ENCODE measurements around the gene SIGLEC8.
"Not testable (repeated sequence)": the region's sequence is repeated elsewhere in the genome, so short reads cannot be mapped to it uniquely, and the experiment has no call there.

SIGLEC8 gene

DNA sequence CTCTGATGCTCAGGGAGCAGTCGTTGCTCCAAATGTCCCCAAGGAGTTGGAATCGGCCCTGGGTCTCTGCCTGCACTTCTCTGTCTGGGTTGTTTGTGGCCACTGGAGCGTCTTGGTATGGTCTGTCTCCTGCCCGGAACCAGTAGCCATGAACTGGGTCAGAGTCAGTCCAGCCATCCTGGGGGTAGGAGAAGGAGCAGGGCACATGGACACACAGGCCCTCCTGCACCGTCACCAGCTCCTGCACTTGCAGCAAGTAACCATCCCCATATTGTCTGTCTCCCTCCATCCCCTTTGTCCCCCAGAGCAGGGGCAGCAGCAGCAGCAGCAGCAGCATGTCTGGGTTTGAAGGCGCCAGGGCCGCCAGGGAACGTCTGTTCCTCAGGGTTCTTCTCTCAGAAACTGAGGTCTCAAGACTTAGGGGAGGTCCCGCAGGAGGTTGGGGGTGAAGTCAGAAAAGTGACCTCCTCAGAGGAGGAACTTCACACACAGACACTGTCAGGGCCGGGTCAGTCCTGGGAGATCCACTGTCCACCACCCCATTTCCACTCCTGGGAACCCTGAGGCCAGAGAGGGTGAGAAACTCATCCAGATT, at the start of gene SIGLEC8:
SIGLEC8 (minus strand) TSS at position 404 of the 595 bp plus-strand sequence; CDS start at position 337, 67 bp downstream.
- no peak for DNase-seq (ENCODE audit: low read depth in 2 of 2)

DNA sequence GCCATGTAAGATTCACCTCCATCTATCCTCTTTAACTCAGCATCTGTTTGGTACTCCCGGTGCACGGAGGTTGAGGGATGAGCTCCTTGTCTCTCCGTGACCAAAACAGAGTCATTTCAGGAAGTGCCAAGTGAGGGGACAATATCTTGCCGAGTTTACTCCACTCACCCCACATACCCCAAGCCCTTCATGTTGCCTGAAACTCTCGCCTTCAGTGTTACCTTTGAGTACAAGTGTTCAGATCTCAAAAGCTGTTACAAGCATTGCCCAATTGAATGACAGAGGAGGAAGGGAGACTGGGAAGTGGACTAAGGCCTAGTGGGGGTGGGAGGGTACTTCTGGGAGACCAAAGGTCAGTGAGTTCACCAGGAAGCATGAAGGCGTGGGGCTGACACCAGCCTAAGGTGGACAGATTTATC, 49.4 kb upstream of the SIGLEC8 start:
- DNase-seq (ENCODE audit: low read depth in 2 of 2): no peak

DNA sequence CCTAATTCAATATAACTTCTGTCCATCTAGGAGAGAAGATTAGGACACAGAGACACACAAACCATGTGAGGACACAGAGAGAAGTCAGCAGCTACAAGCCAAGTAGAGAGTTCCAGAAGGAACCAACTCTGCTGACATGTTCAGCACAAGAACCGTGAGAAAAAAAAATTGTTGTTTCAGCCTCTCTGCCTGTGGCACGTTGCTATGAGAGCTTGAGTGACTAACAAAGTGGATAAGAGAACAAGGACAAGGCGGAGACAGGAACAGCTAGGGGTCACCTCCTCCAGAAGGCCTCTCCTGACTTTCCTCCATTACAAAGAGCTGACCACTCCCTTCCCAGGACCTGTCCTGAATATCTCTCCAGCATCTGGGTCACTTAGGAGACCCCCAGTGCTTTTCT, 48.9 kb upstream of the SIGLEC8 start:
- no peak for DNase-seq (ENCODE audit: low read depth in 2 of 2)

DNA sequence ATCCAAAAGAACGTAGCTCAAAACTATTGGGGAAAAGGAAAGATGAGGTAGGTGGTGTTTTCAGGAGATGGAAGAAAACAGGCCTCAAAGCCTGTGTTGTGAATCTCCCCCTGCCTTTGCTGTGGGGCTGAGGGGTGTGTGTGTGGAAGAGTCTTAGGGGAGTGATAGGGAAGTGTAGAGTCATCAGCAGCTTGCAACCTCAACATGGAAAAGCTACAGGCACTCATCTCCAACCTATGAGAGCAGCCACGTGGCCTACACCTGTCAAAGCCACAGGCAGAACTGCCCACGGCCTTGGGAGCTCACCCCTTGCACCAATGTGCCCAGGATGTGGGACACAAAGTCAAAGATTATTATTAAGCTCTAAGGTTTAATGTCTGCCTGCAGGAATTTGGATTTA, 47.6 kb upstream of the SIGLEC8 start:
- no peak for DNase-seq (ENCODE audit: low read depth in 2 of 2)

DNA sequence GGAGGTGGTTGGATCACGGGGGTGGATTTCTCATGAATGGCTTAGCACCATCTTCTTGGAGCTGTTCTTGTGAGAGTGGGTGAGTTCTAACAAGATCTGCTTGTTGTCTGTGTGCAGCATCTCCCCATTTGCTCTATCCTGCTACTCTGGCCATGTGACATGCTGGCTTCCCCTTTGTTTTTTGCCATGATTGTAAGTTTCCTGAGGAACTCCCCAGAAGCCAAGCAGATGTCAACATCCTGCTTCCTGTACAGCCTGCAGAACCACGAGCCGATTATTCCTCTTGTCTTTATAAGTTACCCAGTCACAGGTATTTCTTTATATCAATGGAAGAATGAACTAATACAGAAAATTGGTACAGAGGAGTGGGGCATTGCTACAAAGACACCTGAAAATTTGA, 45.6 kb upstream of the SIGLEC8 start:
- no peak for DNase-seq (ENCODE audit: low read depth in 2 of 2)

DNA sequence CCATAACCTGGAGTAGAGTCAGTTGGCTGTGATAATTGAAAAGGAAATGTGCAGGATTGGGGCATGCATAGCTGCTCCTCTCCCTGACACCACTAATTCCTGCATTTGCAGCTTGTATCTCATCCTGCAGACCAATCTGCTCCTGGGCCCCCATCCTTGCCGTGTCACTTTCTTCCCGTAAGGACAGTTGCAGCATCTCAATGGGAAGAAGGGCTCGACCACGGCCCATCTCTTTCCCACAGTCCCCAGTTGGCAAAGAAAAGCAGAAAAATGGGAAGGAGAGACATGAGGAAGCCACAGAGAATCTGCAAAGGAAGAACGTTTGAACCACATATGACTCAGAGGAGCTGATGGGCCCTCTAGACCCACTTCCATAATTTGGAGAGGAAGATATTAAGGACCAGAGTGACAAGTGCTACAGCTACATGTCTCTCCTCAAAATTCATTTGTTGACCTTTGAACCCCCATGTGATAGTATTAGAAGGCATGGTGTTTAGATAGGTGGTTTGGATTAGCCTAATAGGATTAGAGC, 45.1 kb upstream of the SIGLEC8 start:
- DNase-seq (ENCODE audit: low read depth in 2 of 2): no peak

DNA sequence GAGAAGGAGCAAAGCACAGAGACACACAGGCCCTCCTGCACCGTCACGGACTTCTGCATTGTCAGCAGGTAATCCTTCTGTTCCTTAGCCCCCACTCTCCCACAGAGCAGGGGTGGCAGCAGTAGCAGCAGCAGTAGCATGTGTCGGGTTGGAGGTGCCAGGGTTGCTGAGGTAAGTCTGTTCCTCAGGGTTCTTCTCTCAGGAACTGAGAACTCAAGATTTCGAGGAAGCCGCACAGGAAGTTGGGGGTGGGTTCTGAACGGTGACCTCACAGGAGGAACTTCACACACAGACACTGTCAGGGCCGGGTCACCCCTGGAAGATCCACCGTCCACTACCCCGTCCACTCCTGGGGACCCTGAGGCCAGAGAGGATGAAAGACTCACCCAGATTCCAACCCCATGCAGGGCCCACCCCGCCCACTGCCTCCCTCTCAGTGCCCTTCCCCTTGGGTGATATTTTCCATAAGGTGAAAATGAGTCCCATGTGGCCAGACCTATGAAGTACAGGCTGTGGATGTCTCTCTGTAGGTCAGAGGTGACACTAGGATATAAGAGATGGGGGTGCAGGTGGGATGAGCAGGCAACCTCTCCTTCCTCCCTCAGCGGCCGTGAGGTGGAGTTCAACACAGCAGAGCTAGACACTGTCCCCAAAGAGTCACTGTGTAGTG, 43.5 kb upstream of the SIGLEC8 start, which contains the start of gene SIGLEC12:
SIGLEC12 (minus strand) TSS at position 207 of the 670 bp plus-strand sequence; CDS start at position 140, 67 bp downstream.
- DNase-seq (ENCODE audit: low read depth in 2 of 2): no peak

DNA sequence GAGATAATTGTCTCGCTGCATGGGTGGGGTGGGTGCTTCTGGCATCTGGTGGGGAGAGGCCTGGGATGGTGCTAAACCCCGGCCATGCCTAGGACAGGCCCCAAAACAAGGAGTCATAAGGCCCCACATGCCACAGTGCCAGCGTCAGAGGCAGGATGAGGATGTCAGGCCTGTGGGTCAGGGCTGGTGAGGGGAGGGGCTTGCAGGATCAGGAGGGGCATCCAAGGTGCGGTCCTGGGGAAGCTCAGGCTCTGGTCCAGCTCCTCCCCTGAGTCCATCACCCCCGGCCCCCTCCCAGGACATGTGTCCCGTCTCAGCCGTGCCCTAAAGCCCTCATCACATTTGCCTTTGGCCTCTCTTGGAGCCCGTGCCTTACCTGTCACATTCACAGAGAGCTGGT, 42.7 kb upstream of the SIGLEC8 start:
- DNase-seq (ENCODE audit: low read depth in 2 of 2): not testable (repeated sequence)

DNA sequence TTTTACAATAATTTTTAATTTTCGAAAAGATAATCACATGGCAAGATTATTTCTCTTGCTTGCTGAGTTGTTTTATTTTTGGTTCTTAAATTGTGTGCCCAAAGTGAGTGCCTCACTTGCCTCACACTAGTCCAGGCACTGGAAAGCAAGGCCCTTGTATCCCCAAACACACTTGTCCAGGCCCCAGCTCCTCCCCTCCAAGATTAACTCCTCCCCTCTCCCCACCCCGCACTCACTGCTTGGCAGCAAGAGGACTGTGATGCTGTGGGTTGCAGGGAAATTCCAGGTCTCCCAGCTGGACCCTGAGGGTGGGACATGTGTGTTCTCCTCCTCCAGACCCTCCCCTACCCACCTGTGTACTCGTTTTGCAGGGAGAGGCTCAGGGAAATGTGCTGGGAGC, 39.4 kb upstream of the SIGLEC8 start:
- no peak for DNase-seq (ENCODE audit: low read depth in 2 of 2)

DNA sequence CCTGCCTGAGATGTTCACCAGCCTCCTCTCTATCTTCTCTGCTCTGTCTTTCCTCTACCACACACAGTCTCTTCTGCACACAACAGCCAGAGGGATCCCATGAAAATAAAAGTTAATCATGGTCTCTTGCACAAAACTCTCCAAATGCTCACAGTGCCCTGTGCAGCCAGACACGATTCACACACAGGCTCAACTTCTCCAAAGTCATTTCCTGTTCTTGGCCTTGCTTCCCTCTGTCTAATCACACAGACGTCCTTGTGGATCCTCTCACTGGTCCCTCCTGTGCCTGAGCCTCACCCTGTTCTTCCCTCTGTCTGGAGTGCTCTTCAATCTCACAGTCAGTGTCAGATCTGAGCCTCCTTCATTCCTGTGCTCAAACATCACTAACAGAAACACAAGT, 35.5 kb upstream of the SIGLEC8 start:
- DNase-seq (ENCODE audit: low read depth in 2 of 2): no peak

DNA sequence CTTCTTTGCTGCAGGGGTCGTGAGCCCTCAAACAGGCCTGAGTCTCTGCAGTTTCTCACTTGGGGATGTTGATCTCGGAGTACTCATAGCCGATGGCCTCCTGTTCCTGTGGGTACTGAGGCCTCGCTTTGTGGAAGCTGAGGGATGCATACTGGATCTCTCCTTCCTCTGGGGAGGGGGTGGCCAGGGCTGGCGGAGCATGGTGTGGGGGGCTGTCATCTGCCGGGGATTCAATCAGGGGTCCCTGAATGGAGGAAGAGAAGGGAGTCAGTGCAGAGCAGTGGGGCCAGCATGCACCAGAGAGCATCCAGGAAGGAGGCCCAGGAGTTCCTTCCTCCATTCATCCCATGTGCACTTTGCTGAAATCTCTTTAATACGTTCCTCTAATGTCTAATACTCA, 33.3 kb upstream of the SIGLEC8 start:
- DNase-seq (ENCODE audit: low read depth in 2 of 2): no peak

DNA sequence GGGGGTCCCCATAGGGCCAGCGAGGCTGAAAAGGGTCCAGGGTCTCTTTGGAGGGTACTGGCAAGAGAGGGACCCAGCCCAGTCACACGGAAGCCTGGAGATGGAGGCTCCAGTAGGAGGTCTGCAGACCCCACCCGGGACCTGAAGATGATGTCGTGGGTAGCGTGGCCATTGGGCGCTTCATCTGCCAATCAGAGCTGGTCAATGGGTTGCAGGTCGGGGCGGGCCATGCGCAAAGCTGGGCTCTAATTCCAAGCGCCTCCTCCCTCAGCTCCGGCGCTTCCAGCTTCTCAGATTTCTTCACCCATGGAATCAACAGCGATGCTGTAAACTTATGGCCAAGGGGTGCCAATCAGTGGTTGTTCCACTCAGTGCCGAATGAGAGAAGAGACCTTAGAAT, 32.4 kb upstream of the SIGLEC8 start:
- no peak for DNase-seq (ENCODE audit: low read depth in 2 of 2)

DNA sequence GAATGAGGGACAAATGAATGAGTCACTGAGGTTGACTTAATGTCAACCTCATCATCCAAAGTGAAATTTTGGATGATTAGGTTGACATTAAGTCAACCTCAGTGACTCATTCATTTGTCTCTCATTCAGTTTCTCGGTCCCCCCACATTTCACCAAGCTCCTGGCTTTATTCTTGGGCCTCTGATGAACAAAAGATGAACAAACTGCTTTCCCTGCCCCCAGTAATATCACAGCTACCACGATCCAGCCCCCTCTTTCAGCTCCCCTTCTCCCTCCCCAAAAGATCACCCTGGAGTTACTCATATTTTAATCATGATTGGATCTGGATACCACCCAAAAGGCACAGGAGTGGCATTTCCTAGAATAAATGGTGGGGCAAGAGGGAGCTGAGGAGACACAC, 30.9 kb upstream of the SIGLEC8 start:
- peak in 1 of 2 donors; percentile 23 for DNase-seq (ENCODE audit: low read depth in 2 of 2)

DNA sequence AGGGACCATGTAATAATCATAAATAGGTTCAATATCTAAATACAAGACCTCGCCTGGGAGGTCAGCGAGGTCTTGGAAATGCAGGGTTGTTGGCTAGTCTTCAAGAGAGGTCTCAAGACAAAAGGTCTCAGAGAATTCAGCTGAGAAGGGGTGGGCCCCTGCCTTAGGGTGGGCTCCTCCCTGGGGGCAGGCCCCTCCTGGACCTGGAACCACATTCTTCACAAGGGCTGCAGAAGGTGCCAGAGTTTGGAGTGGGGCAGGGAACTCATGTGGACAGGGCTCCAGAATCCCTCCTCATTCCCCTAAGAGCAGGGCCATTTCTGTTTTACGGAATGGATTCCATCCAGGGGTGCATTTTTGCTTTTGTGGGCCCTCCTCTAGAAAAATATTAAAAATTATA, 30.2 kb upstream of the SIGLEC8 start:
- DNase-seq (ENCODE audit: low read depth in 2 of 2): no peak

DNA sequence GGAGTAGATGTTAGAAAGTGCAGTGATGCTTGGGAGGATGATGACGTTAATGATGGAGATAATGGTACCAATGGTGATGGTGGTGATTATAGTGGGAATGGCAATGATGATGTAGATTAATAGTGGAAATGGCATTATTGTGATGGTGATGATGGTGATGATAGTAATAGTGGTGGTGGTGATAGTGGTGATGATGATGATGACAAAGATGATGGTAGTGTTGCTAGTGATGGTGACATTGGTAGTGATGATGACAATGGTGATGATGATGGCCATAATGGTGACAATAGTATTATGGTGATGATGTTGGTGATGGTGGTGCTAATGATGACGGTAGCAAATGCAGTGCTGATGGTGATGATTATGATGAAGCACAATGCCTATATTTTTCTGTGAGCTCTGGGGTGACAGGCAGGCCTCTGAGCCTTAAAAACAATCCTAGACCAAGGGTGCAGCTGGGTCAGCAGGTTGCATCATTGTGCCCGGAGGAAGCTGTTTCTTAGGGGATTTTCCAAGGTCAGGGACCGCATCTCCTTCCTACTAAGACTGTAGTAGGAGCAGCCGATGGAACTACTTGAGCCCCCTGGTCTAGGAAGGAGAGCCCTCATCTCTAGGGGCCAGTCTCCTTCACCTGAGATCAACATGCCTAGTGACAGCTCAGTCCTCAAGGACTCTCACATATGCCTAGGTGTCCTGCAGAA, 27.9 kb upstream of the SIGLEC8 start:
- DNase-seq (ENCODE audit: low read depth in 2 of 2): no peak

DNA sequence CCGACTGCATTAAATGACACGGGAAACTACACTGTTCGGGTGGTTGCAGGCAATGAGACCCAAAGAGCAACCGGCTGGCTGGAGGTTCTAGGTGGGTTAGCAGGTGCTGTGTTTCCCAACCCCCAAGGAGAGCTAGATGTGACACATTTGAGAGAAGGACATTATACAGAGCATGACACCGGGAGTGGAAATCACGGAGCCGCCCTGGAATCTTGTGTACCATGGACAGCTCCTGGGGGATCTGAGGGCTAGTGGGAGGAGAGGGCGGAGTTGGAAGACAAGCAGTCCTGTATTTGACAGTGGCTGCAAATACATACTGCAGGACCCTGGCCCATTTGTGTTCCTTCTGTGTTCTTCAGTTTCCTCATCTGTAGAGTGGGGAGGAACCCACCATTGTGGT, 22.3 kb upstream of the SIGLEC8 start:
- no peak for DNase-seq (ENCODE audit: low read depth in 2 of 2)

DNA sequence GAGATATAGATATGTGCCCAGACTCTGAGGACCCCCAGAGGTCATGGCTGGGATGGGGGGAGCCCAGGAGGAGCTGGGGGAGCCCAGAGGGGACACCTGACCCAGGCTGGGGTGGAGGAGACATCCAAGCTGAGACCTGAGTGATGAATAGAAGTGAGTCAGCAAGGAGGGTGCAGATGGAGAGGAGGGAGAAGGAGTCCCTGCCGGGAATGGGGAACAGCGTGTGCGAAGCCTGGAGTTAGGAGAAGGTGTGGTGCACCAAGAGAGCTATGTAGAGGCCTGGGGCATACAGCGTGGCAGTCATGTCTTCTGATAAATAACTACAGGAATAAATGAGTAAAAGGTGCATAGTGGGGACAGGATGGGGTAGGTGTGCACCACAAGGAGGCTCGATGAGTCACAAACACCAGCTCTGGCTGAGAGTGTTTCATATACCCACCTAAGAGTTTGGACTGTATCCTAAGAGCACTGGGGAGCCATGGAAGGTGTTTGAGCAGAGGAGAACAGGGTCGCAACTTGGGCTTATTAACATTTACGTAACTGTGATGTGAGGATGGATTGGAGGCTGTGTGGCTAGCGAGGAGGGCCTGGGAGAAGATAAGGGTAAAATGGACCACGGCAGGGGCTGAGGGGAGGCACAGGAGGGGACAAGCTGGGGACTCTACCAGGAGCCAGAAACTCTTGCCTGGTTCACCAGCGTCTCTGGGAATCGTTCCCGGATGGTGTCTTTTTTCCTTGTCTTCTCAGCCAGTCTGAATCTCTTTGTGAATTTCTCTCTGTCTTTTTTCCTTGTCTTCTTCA, 21.5 kb upstream of the SIGLEC8 start:
- peak in 1 of 2 donors; percentile 22 for DNase-seq (ENCODE audit: low read depth in 2 of 2)

DNA sequence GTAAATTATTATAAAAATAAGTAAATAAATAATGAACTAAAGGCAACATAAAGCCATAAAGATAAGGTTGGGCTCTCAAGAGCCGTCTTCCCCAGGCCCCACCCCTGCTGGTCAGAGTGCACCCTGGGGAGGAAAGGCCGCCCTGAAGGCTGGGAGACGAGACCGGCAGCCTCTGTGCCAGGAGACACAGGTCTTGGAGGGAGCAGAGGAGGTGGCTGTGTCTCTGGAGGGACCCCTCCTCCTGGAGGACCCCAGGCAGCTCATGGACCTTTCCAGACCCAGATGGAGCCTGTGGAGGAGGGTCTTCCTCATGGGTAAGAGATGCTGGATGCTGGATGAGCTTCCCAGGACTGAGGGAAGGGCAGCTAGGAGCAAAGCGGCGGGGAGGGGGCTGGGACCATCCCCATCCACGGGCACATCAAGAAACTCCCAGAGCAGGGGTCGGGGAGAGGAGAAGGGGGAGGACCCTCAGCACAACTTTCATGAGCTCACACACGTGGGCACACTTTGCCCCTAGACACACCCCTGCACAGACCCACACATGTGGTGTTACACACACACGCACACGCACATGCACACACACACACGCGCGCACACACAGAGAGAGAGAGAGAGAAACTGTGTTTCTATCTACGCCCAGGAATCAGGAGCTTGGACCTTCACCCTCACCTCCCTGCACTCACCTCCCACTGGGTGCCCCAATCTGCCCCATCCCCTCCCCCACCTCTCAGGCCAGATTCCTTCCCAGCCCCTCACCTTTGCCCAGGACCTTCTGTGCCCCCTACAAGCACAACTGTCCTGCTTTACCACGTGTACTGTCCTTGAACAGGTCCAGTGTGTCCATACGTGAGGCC, 20.4 kb upstream of the SIGLEC8 start, which contains the start of gene CEACAM18:
CEACAM18 (plus strand) TSS at position 159 of the 854 bp plus-strand sequence.
- DNase-seq (ENCODE audit: low read depth in 2 of 2): no peak

DNA sequence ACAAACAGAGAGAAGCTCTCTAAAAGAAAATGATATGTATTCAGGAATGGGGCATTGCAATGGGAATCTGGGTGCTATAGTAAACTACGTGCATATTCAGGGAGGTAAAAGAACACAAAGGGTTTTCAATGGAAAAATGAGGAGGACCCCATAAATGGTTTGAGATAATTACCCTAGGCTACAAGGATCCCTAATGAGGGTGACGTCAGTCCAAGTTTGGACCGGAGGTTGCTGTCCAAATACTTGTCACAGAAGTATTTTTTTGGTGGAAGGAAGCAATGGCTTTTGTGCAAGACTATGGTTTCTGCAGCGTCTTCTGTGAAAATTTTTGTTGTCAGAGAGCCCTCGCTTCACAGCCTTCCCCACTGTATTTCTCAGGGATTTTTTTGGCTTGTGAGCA, 19.1 kb upstream of the SIGLEC8 start:
- DNase-seq (ENCODE audit: low read depth in 2 of 2): no peak

DNA sequence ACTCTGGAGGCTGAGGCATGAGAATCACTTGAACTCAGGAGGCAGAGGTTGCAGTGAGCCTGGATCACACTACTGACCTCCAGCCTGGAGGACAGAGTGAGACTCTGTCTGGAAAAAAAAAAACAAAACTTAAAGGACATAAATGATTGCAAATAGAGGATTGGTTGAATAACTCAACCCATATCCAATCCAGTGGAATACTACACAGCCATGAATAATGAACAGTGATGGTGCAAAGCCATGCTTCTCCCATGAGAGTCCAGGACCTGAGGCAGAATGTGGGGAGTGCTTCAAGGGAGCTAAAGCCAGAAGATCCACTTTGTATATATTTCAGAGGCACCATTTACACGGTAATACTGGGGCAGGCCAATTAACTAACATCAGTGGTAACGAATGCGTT, 17.9 kb upstream of the SIGLEC8 start:
- no peak for DNase-seq (ENCODE audit: low read depth in 2 of 2)

All from stimulated activated CD4-positive, alpha-beta T cell treated with anti-CD3 and anti-CD28 coated beads, Interleukin-1b, Interleukin-23, amount 100 ng/mL, for 4 hours (primary cell).